ENCODE results near the gene ANO8.

The ANO8 gene

GRCh38 chr19:17346109-17346671, 11.5 kb upstream of the ANO8 start:
- peak; percentile 49 for DNase-seq (ENCODE audit: low read depth)

- no peak for DNase-seq (ENCODE audit: low read depth)
These were observed 7.2 kb upstream of the ANO8 start for GRCh38 chr19:17341845-17342244.

- no peak for DNase-seq (ENCODE audit: low read depth)
These were observed 6.7 kb upstream of the ANO8 start for GRCh38 chr19:17341386-17341785.

- DNase-seq (ENCODE audit: low read depth), result no peak
These were observed 6.3 kb upstream of the ANO8 start for GRCh38 chr19:17340871-17341357.

- DNase-seq (ENCODE audit: low read depth), result no peak
These were observed 5.7 kb upstream of the ANO8 start for GRCh38 chr19:17340302-17340870.

- no peak for DNase-seq (ENCODE audit: low read depth)
These were observed 4.6 kb upstream of the ANO8 start for GRCh38 chr19:17339088-17339741.

GRCh38 chr19:17338433-17339078, 3.9 kb upstream of the ANO8 start:
- DNase-seq (ENCODE audit: low read depth), result no peak

- no peak for DNase-seq (ENCODE audit: low read depth)
These were observed 3.2 kb upstream of the ANO8 start for GRCh38 chr19:17337675-17338432.

- DNase-seq (ENCODE audit: low read depth), result peak; percentile 99
These were observed 2.4 kb upstream of the ANO8 start, which contains the start of gene GTPBP3 for GRCh38 chr19:17336872-17337674. Gene GTPBP3, plus strand, starts transcription at chr19:17337553. Its CDS starts 59 bp downstream, at chr19:17337612.

GRCh38 chr19:17335575-17335974, 920 bp upstream of the ANO8 start:
- no peak for DNase-seq (ENCODE audit: low read depth)

GRCh38 chr19:17333611-17334413, 843 bp downstream of the ANO8 start:
- DNase-seq (ENCODE audit: low read depth), result peak; percentile 87

GRCh38 chr19:17332677-17333581, 1.7 kb downstream of the ANO8 start:
- peak; percentile 58 for DNase-seq (ENCODE audit: low read depth)

GRCh38 chr19:17332360-17332676, 2.3 kb downstream of the ANO8 start:
- no peak for DNase-seq (ENCODE audit: low read depth)

GRCh38 chr19:17331045-17331558, 3.6 kb downstream of the ANO8 start:
- no peak for DNase-seq (ENCODE audit: low read depth)

GRCh38 chr19:17330262-17331044, 4.2 kb downstream of the ANO8 start:
- DNase-seq (ENCODE audit: low read depth), result no peak

- DNase-seq (ENCODE audit: low read depth), result no peak
These were observed 5.0 kb downstream of the ANO8 start for GRCh38 chr19:17329366-17330261.
